22Rv1 (cell line): ENCODE measurements around the gene SARNP.

Experiments
- CTCF ChIP-seq: fragments of 450-650 bp; IDR thresholded peaks from 2 replicates; pipeline ENCODE4 v1.5.1; 2017; ENCODE audit warnings: mild to moderate bottlenecking
- ZFX ChIP-seq: fragments of 450-650 bp; IDR thresholded peaks from 2 replicates; pipeline ENCODE4 v1.6.1; 2017; ENCODE audit warnings: antibody characterized with exemption, borderline replicate concordance

GRCh38 chr12:55718015-55718414 is 99.5 kb downstream of the SARNP start:
- TF ChIP-seq CTCF: no peak
- no peak for TF ChIP-seq ZFX
